Activated T-helper 1 cell treated with Interleukin-2 at 50 U/mL for 16 hours (primary cell): ENCODE data around the gene PLEKHG3.
"Not testable (repeated sequence)": the region's sequence is repeated elsewhere in the genome, so short reads cannot be mapped to it uniquely, and the experiment has no call there.

ENCODE experiments used
- DNase-seq: peaks from one replicate; pipeline ENCODE4 v3.0.0-alpha.2; 2020; ENCODE audit warnings: low read depth

Gene PLEKHG3

GRCh38 chr14:64688031-64688430 is 16.2 kb upstream of the PLEKHG3 start:
- DNase-seq, result no peak

- no peak for DNase-seq
Observed at GRCh38 chr14:64688811-64689281, 15.4 kb upstream of the PLEKHG3 start.

- DNase-seq, result no peak
Observed at GRCh38 chr14:64689289-64689688, 14.9 kb upstream of the PLEKHG3 start.

GRCh38 chr14:64690607-64691006 is 13.6 kb upstream of the PLEKHG3 start:
- not testable (repeated sequence) for DNase-seq

- no peak for DNase-seq
Observed at GRCh38 chr14:64691376-64691775, 12.8 kb upstream of the PLEKHG3 start.

- DNase-seq, result no peak
Observed at GRCh38 chr14:64692189-64692985, 11.8 kb upstream of the PLEKHG3 start.

- no peak for DNase-seq
Observed at GRCh38 chr14:64692986-64693809, 11.0 kb upstream of the PLEKHG3 start.

- DNase-seq, result no peak
Observed at GRCh38 chr14:64693810-64694165, 10.4 kb upstream of the PLEKHG3 start.

GRCh38 chr14:64695071-64695470 is 9.2 kb upstream of the PLEKHG3 start:
- no peak for DNase-seq

- DNase-seq, result no peak
Observed at GRCh38 chr14:64696355-64696857, 7.8 kb upstream of the PLEKHG3 start.

GRCh38 chr14:64698903-64699302 is 5.3 kb upstream of the PLEKHG3 start:
- no peak for DNase-seq

GRCh38 chr14:64700290-64700689 is 3.9 kb upstream of the PLEKHG3 start:
- no peak for DNase-seq

GRCh38 chr14:64700894-64701293 is 3.3 kb upstream of the PLEKHG3 start:
- no peak for DNase-seq

- DNase-seq, result no peak
Observed at GRCh38 chr14:64701660-64702059, 2.6 kb upstream of the PLEKHG3 start.

GRCh38 chr14:64702493-64703394 is 1.5 kb upstream of the PLEKHG3 start:
- no peak for DNase-seq

- DNase-seq, result no peak
Observed at GRCh38 chr14:64703395-64704142, 655 bp upstream of the PLEKHG3 start.

GRCh38 chr14:64704743-64705380 is 638 bp downstream of the PLEKHG3 start:
- no peak for DNase-seq

GRCh38 chr14:64705381-64706118 is 1.3 kb downstream of the PLEKHG3 start:
- no peak for DNase-seq

GRCh38 chr14:64706119-64706592 is 1.9 kb downstream of the PLEKHG3 start:
- DNase-seq, result no peak
